Adrenal gland (tissue), 5 donors: ENCODE measurements around the gene COPB1.

ENCODE experiments used
- POLR2A ChIP-seq, 2 donors: fragments of 450-650 bp; IDR thresholded peaks; one replicate each; pipeline ENCODE4 v1.6.1; 2017; ENCODE audit warnings: antibody characterized with exemption in 2 of 2, mild to moderate bottlenecking in 2 of 2, moderate library complexity in 1 of 2
- TF ChIP-seq, protein P1 (sequence below), 6 experiments: fragments of 450-650 bp in 4 of 6; fragments of 200-600 bp in 2 of 6; sonication (generic) in 1 of 6; IDR thresholded peaks; 1 replicate in 5 of 6; 2 replicates in 1 of 6; pipeline versions ENCODE4 v1.5.1 to v1.8.0; 2016 to 2021; ENCODE audit warnings: antibody characterized with exemption in 6 of 6, mild to moderate bottlenecking in 2 of 6, moderate library complexity in 1 of 6
- donor health status: DM: no; HTN: no; CAD: no.

DNA sequence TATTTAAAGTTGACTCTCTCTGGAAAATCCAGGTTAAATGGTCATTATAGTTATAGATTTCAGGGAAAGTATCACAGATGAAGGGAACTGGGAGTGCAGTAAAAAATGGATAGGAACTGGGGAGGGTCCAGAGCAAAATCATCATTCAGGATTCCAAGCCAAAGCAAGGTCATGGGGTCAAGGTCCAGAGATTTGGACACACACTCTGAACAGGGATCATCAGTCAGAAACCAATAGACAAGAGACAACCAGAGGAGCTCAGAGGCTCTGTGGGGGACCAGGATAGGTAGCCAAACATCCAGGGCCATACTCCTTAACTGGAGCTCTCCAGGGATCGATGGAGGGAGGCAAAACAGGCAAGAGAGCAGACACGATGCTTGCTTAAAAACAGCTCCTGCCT lies 47.8 kb upstream of the COPB1 start:
- TF ChIP-seq, protein P1, sequence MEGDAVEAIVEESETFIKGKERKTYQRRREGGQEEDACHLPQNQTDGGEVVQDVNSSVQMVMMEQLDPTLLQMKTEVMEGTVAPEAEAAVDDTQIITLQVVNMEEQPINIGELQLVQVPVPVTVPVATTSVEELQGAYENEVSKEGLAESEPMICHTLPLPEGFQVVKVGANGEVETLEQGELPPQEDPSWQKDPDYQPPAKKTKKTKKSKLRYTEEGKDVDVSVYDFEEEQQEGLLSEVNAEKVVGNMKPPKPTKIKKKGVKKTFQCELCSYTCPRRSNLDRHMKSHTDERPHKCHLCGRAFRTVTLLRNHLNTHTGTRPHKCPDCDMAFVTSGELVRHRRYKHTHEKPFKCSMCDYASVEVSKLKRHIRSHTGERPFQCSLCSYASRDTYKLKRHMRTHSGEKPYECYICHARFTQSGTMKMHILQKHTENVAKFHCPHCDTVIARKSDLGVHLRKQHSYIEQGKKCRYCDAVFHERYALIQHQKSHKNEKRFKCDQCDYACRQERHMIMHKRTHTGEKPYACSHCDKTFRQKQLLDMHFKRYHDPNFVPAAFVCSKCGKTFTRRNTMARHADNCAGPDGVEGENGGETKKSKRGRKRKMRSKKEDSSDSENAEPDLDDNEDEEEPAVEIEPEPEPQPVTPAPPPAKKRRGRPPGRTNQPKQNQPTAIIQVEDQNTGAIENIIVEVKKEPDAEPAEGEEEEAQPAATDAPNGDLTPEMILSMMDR (IDR thresholded peaks at IDR 0.05): no peak
- no peak for TF ChIP-seq POLR2A (IDR thresholded peaks at IDR 0.05)
